ENCODE results near the gene SUSD2. TPM values are rescaled to one million over a fixed set of nuclear protein-coding genes. Genes with fewer than 3 reads are reported as not detected.

The SUSD2 gene
- total and polyA plus RNA-seq, 5 donors from 2014 or later: 0.06 to 0.81 TPM; not detected in 3

DNA sequence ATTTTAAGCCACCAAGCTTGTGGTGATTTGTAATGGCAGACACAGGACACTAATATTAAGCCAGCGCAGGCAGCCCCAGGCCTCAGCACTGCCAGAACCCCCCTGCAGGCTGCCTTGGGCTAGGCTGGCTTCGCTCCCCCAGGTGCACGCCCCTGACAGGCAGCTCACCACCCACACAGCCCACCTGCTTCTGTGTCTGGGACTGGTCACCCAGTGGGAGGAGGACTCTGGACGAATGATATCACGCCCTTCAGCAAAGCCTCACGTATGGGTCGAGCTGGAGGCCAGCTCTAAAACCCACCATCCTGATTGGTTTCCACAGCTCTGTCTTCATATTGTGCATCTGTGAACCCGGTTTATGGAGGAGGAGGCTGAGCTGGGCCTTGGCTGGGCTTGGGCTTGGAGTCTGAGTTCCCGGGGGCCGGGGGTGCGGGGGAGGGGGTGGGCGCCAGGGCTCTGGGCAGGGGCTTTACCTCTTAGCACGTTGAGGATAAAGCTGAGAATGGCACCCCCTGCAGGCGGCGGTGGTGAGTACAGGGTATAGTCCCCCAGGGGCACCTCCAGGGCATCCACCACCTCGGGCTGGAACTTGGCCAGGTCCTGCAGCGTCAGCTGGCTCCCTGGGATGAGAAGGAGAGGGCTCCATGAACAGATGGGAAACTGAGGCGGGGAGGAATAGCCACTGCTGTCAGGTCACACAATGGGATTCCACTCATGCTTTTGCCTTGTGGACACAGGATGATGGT lies 49.8 kb downstream of the SUSD2 start:
- no peaks in the 10 kb centered on the region for H3K4me1 ChIP-seq (ENCODE audit: control insufficient read depth, insufficient read depth, low read length, poor library complexity, severe bottlenecking)
- no peaks in the 10 kb centered on the region for H3K36me3 ChIP-seq (ENCODE audit: control insufficient read depth, insufficient read depth, low read length)
- H3K27me3 ChIP-seq (ENCODE audit: control insufficient read depth, insufficient read depth, low read length): no peaks in the 10 kb centered on the region
- Mint-ChIP-seq H3K4me1 (peaks cover 0 to 2% (median 0%) of the 10 kb centered on the region in 4 donors), H3K27me3 (no peaks in the 10 kb centered on the region), H3K4me3 (no peak overlapping the region), H3K36me3 (no peaks in the 10 kb centered on the region), H3K27ac (peak overlapping the region in 1 of 3 donors; percentile 65), H3K9me3 (no peaks in the 10 kb centered on the region)
- H3K27ac ChIP-seq (ENCODE audit: insufficient read depth, low read length, poor library complexity, severe bottlenecking): no peak overlapping the region
- H3K9me3 ChIP-seq (ENCODE audit: control insufficient read depth in 2 of 2, low read length in 2 of 2): no peaks in the 10 kb centered on the region
- no peak overlapping the region for H3K4me3 ChIP-seq (ENCODE audit: low read depth, low read length)
- DNase-seq (peak; percentile 26 to 51 (median 40)), ATAC-seq (ENCODE audit: low read depth in 2 of 2) (peak; percentile 46 to 63)

DNA sequence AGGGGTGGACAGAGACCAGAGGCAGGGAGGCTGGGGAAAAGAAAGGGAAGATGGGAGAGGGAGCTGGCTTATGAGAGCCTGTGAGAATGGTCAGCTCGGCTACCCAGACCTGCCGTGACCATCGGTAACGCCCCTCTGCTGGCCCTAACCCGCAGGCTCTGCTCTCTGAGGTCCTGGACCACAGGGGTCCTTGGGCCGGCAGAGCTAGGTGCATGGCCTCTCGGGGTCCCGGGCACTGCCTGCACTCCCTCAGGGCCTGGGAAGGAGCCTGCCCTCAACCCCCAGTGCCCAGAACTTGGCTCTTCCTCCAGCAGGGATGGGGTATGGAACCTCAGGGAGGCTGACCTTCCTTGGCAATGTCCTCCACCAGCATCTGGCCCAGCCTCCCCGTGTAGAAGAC lies 50.4 kb downstream of the SUSD2 start:
- no peak for ATAC-seq (ENCODE audit: low read depth in 2 of 2)
- H3K27ac ChIP-seq (ENCODE audit: insufficient read depth, low read length, poor library complexity, severe bottlenecking): no peak overlapping the region
- no peak overlapping the region for H3K4me3 ChIP-seq (ENCODE audit: low read depth, low read length)
- Mint-ChIP-seq H3K27ac (no peak overlapping the region), H3K4me1 (peaks cover 0 to 2% (median 0%) of the 10 kb centered on the region in 4 donors), H3K27me3 (no peaks in the 10 kb centered on the region), H3K36me3 (no peaks in the 10 kb centered on the region), H3K4me3 (no peak overlapping the region), H3K9me3 (no peaks in the 10 kb centered on the region)
- no peaks in the 10 kb centered on the region for H3K27me3 ChIP-seq (ENCODE audit: control insufficient read depth, insufficient read depth, low read length)
- no peaks in the 10 kb centered on the region for H3K9me3 ChIP-seq (ENCODE audit: control insufficient read depth in 2 of 2, low read length in 2 of 2)
- no peak for DNase-seq
- no peaks in the 10 kb centered on the region for H3K36me3 ChIP-seq (ENCODE audit: control insufficient read depth, insufficient read depth, low read length)
- no peaks in the 10 kb centered on the region for H3K4me1 ChIP-seq (ENCODE audit: control insufficient read depth, insufficient read depth, low read length, poor library complexity, severe bottlenecking)

DNA sequence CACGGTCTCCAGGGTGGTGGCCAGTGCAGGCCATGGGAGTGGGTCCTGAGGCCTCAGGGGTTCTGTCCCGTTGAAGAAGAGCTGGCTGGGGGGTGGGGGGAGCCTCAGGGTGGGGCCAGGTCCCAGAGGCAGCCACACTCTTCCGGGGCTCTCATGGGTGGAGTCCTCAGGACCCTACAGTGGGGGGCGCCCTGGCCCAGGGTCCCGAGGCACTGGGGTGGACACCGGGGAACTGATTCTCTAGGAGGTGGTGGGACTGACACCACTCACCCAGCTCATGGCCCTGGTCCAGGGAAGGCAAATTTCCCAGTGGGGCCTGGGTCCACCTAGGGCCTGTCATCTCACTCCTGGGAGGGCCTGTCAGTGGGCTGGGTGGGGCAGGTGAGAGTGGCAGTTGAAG lies 50.8 kb downstream of the SUSD2 start:
- no peak for ATAC-seq (ENCODE audit: low read depth in 2 of 2)

DNA sequence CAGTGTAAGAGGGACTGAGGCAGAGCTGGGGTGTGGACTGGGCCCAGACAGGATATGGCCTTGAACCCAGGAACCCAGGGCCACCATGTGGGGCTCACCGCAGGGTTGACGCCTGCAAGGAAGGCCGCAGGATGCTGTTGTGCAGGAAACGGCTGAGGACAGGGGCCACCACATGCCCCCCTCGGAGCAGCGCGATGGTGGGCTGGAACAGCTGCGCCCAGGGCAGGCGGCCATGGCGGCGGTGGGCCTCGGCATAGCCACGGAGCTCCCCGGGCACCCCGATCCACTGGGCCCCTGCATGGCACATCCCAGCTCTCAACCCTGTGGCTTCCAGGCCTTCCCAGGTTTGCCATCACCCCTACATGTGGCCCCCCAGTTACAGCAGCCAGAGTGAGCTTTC lies 51.4 kb downstream of the SUSD2 start:
- Mint-ChIP-seq H3K27me3 (no peaks in the 10 kb centered on the region), H3K4me3 (no peak overlapping the region), H3K4me1 (peaks cover 0 to 2% (median 0%) of the 10 kb centered on the region in 4 donors), H3K27ac (no peak overlapping the region), H3K36me3 (no peaks in the 10 kb centered on the region), H3K9me3 (no peaks in the 10 kb centered on the region)
- ATAC-seq (ENCODE audit: low read depth in 2 of 2) (no peak), DNase-seq (no peak)
- H3K27me3 ChIP-seq (ENCODE audit: control insufficient read depth, insufficient read depth, low read length): no peaks in the 10 kb centered on the region
- no peak overlapping the region for H3K4me3 ChIP-seq (ENCODE audit: low read depth, low read length)
- no peaks in the 10 kb centered on the region for H3K36me3 ChIP-seq (ENCODE audit: control insufficient read depth, insufficient read depth, low read length)
- H3K4me1 ChIP-seq (ENCODE audit: control insufficient read depth, insufficient read depth, low read length, poor library complexity, severe bottlenecking): no peaks in the 10 kb centered on the region
- no peak overlapping the region for H3K27ac ChIP-seq (ENCODE audit: insufficient read depth, low read length, poor library complexity, severe bottlenecking)
- H3K9me3 ChIP-seq (ENCODE audit: control insufficient read depth in 2 of 2, low read length in 2 of 2): no peaks in the 10 kb centered on the region

More for the DNA sequence above, 50.8 kb downstream of the SUSD2 start:
- Mint-ChIP-seq H3K4me1 (peaks cover 0 to 2% (median 0%) of the 10 kb centered on the region in 4 donors), H3K9me3 (no peaks in the 10 kb centered on the region), H3K27ac (no peak overlapping the region), H3K27me3 (no peaks in the 10 kb centered on the region), H3K4me3 (no peak overlapping the region), H3K36me3 (no peaks in the 10 kb centered on the region)
- Histone ChIP-seq H3K27ac (ENCODE audit: insufficient read depth, low read length, poor library complexity, severe bottlenecking) (no peak overlapping the region), H3K4me1 (ENCODE audit: control insufficient read depth, insufficient read depth, low read length, poor library complexity, severe bottlenecking) (no peaks in the 10 kb centered on the region), H3K9me3 (ENCODE audit: control insufficient read depth in 2 of 2, low read length in 2 of 2) (no peaks in the 10 kb centered on the region), H3K27me3 (ENCODE audit: control insufficient read depth, insufficient read depth, low read length) (no peaks in the 10 kb centered on the region), H3K36me3 (ENCODE audit: control insufficient read depth, insufficient read depth, low read length) (no peaks in the 10 kb centered on the region), H3K4me3 (ENCODE audit: low read depth, low read length) (no peak overlapping the region)
- no peak for DNase-seq

DNA sequence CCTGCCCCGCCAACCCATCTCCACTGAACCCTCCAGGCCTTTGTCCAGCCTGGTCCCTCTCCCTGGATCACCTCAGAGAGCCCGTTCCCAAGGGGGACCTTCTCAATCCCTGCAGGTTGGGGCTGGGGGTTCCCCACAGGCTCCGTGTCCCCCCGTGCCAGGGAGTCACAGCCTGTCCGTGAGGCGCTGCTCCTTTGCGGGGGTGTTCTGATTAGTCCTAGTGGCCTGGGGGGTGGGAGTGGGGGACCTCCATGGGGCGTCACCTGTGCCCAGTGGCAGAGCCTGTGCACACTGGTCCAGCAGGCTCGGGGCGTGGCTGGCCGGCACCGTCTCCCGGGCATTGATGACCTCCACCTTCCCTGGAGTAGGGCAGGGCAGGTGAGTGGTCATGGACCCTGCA lies 51.9 kb downstream of the SUSD2 start:
- Histone ChIP-seq H3K27ac (ENCODE audit: insufficient read depth, low read length, poor library complexity, severe bottlenecking) (no peak overlapping the region), H3K4me3 (ENCODE audit: low read depth, low read length) (no peak overlapping the region), H3K36me3 (ENCODE audit: control insufficient read depth, insufficient read depth, low read length) (no peaks in the 10 kb centered on the region), H3K27me3 (ENCODE audit: control insufficient read depth, insufficient read depth, low read length) (no peaks in the 10 kb centered on the region), H3K9me3 (ENCODE audit: control insufficient read depth in 2 of 2, low read length in 2 of 2) (no peaks in the 10 kb centered on the region), H3K4me1 (ENCODE audit: control insufficient read depth, insufficient read depth, low read length, poor library complexity, severe bottlenecking) (no peaks in the 10 kb centered on the region)
- DNase-seq (no peak), ATAC-seq (ENCODE audit: low read depth in 2 of 2) (no peak)
- Mint-ChIP-seq H3K36me3 (no peaks in the 10 kb centered on the region), H3K4me1 (peaks cover 0 to 2% (median 0%) of the 10 kb centered on the region in 4 donors), H3K9me3 (no peaks in the 10 kb centered on the region), H3K27ac (no peak overlapping the region), H3K27me3 (no peaks in the 10 kb centered on the region), H3K4me3 (no peak overlapping the region)

DNA sequence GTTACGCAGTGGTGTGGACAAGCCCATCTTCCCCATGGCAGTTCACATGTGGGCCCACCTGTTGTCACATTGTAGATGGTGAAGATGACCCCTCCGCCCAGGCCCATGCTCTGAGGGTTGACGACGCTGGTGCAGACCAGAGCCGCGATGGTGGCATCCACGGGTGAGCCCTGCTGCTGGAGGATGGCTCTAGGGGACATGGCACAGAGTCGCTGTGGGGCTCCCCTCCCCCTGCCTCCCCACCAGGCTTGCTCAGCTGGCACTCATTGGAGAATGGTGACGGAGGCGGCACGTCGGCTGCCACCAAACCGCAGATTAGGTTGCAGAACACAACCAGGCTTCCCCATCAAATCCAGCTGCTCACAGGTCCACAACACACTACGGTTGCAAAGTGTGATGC lies 52.5 kb downstream of the SUSD2 start:
- Mint-ChIP-seq H3K27ac (no peak overlapping the region), H3K9me3 (no peaks in the 10 kb centered on the region), H3K4me1 (peaks cover 0 to 2% (median 0%) of the 10 kb centered on the region in 4 donors), H3K4me3 (no peak overlapping the region), H3K36me3 (no peaks in the 10 kb centered on the region), H3K27me3 (no peaks in the 10 kb centered on the region)
- no peak for ATAC-seq (ENCODE audit: low read depth in 2 of 2)
- H3K9me3 ChIP-seq (ENCODE audit: control insufficient read depth in 2 of 2, low read length in 2 of 2): no peaks in the 10 kb centered on the region
- no peaks in the 10 kb centered on the region for H3K27me3 ChIP-seq (ENCODE audit: control insufficient read depth, insufficient read depth, low read length)
- DNase-seq: no peak
- no peaks in the 10 kb centered on the region for H3K36me3 ChIP-seq (ENCODE audit: control insufficient read depth, insufficient read depth, low read length)
- H3K4me3 ChIP-seq (ENCODE audit: low read depth, low read length): no peak overlapping the region
- H3K27ac ChIP-seq (ENCODE audit: insufficient read depth, low read length, poor library complexity, severe bottlenecking): no peak overlapping the region
- no peaks in the 10 kb centered on the region for H3K4me1 ChIP-seq (ENCODE audit: control insufficient read depth, insufficient read depth, low read length, poor library complexity, severe bottlenecking)

DNA sequence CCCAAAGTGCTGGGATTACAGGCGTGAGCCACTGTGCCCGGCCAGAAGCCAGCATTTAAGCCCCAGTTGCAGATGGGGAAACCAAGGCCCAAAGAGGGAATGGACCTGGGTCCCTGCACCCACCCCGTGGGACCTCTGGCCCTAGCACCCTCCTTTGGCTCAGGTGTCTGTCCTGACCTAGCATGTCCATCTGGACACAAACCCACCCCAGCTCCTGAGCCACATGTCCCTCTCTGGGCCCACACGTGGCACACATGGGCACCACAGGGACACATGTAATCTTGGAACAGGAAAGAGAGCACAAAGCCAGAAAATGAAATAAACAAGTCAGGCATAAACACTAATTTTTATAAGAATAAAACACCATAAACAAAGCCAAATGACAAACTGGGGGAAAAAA lies 54.0 kb downstream of the SUSD2 start:
- Histone ChIP-seq H3K4me3 (ENCODE audit: low read depth, low read length) (no peak overlapping the region), H3K27ac (ENCODE audit: insufficient read depth, low read length, poor library complexity, severe bottlenecking) (no peak overlapping the region), H3K9me3 (ENCODE audit: control insufficient read depth in 2 of 2, low read length in 2 of 2) (no peaks in the 10 kb centered on the region), H3K27me3 (ENCODE audit: control insufficient read depth, insufficient read depth, low read length) (no peaks in the 10 kb centered on the region), H3K4me1 (ENCODE audit: control insufficient read depth, insufficient read depth, low read length, poor library complexity, severe bottlenecking) (no peaks in the 10 kb centered on the region), H3K36me3 (ENCODE audit: control insufficient read depth, insufficient read depth, low read length) (no peaks in the 10 kb centered on the region)
- Mint-ChIP-seq H3K9me3 (no peaks in the 10 kb centered on the region), H3K36me3 (no peaks in the 10 kb centered on the region), H3K27me3 (no peaks in the 10 kb centered on the region), H3K4me3 (no peak overlapping the region), H3K27ac (no peak overlapping the region), H3K4me1 (peaks cover 0 to 2% (median 0%) of the 10 kb centered on the region in 4 donors)
- DNase-seq (no peak), ATAC-seq (ENCODE audit: low read depth in 2 of 2) (no peak)

DNA sequence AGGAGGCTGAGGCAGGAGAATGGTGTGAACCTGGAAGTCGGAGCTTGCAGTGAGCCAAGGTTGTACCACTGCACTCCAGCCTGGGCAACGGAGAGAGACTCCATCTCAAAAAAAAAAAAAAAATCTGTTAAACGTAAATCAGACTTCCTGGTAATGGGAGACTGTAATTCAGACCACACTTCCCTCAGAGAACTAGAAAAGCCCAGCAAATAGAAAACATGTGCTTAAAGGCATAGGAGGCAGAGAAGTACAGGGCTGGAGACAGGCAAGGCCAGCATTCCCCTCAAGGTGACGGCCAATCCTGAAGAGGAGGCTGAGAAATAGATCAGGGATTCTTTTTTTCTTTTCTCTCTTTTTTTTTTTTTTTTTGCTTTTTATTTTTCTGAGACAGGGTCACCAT lies 55.4 kb downstream of the SUSD2 start:
- DNase-seq (no peak), ATAC-seq (ENCODE audit: low read depth in 2 of 2) (no peak)
- H3K9me3 ChIP-seq (ENCODE audit: control insufficient read depth in 2 of 2, low read length in 2 of 2): no peaks in the 10 kb centered on the region
- Mint-ChIP-seq H3K4me3 (no peak overlapping the region), H3K9me3 (no peaks in the 10 kb centered on the region), H3K27ac (no peak overlapping the region), H3K36me3 (no peaks in the 10 kb centered on the region), H3K4me1 (peaks cover 0 to 6% (median 2%) of the 10 kb centered on the region in 4 donors), H3K27me3 (no peaks in the 10 kb centered on the region)
- no peaks in the 10 kb centered on the region for H3K4me1 ChIP-seq (ENCODE audit: control insufficient read depth, insufficient read depth, low read length, poor library complexity, severe bottlenecking)
- no peaks in the 10 kb centered on the region for H3K27me3 ChIP-seq (ENCODE audit: control insufficient read depth, insufficient read depth, low read length)
- no peak overlapping the region for H3K27ac ChIP-seq (ENCODE audit: insufficient read depth, low read length, poor library complexity, severe bottlenecking)
- no peak overlapping the region for H3K4me3 ChIP-seq (ENCODE audit: low read depth, low read length)
- H3K36me3 ChIP-seq (ENCODE audit: control insufficient read depth, insufficient read depth, low read length): no peaks in the 10 kb centered on the region

All from CD4-positive, CD25-positive, alpha-beta regulatory T cell (primary cell).